ENCODE measurements around the gene ZNRF1. TPM values are rescaled to one million over a fixed set of nuclear protein-coding genes. Genes with fewer than 3 reads are reported as not detected.

ZNRF1 gene
- total RNA-seq, 1 donor from 2014 or later = 50.0 TPM

DNA sequence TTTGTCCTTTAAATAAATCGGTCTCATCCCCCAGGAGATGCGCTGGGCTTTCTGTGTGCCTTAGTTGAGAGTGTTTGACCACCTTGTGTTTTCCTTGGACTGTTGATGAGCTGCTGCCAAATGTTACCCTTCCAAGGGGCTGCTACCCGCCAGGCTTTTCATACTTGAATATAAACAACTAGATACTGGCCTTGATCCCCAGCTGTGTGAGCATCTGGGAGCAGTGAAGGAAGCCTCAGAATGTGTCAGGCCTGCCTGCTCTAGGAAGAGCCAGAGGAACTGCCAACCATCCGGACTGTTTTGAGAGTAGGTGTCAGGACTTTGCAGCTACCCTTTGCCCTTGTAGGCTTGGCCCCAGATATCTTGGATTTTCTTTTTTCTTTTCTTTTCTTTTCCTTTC lies 60.0 kb downstream of the ZNRF1 start:
- no peak for DNase-seq (ENCODE audit: low spot score)

- no peak for DNase-seq (ENCODE audit: low spot score)
Observed at GRCh38 chr16:75059411-75059810, 60.6 kb downstream of the ZNRF1 start.

DNA sequence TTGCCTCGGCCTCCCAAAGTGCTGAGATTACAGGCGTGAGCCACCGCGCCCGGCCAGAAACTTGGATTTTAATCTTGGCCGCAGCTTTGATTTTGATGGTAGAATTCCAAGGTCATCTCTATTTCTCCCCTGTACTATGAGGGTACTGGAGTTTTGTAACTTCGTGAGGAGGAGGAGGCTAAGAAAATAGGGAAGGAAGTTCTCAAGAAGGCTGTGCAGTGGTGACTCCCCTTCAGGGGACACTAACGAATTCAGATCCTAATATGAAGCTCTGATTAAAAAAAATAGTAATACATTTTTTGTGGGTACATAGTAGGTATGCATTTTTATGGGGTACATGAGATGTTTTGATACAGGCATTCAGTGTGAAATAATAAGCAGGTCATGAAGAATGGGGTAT lies 61.9 kb downstream of the ZNRF1 start:
- no peak for DNase-seq (ENCODE audit: low spot score)

DNA sequence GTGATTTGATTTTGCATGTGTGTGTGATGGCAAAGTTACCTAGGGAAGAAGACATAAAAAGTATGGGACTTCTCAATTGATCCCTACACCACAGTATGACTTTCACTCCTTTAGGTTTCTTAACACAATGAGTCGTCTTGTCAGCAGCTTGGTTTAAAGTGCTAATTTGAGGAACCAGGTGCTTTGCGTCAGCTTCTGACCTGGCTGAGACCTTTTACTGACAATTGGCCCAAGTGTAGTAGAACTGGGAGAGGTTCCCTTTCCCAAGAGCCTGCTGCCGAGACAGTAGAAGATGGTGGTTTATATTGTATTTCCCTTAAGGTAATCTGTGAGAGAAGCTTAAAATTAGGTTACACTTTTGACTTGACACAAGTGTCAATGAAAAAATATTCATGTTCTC lies 62.8 kb downstream of the ZNRF1 start:
- no peak for DNase-seq (ENCODE audit: low spot score)

DNA sequence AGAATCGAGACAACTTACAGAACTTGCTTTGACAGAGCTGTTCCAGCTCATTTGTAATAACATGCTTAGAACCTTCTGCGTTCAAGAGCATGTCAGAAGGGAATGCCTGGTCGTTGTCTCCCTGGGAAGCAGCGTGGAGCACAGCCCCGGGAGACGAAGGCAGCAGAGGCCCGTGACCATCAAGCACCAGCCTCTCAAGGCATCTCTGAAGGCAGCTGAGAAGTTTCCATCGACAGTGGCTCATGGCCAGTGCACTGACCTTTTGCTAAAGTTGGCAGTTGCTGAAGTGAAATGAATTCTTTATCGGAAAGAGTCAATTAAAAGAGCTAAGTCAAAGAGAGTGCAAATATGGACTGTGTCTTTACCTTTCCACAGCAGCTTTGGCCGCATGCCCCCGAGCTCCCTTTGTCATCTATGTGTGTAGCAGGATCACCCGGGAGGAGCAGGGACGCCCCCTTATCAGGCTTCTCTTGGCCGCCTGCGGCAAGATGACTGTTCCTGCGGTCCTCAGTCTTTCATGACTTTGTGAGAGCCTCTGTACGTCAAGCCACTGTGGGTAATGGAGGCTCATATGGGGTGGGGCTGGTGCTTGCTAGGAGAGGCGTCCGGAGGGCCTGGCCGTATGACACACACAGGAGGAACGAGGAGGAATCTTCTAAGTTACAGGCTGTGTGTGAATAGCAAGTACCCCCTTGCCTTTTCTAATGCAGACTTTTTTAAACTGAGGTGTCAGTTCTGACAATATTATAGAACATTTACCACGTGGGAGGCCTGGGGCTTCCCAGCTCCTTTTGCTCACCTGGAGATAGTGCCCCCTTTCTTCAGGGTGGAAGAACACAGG lies 63.5 kb downstream of the ZNRF1 start:
- DNase-seq (ENCODE audit: low spot score) = no peak

- no peak for DNase-seq (ENCODE audit: low spot score)
Observed at GRCh38 chr16:75062976-75063346, 64.1 kb downstream of the ZNRF1 start.

- DNase-seq (ENCODE audit: low spot score) = no peak
Observed at GRCh38 chr16:75063549-75064088, 64.8 kb downstream of the ZNRF1 start.

DNA sequence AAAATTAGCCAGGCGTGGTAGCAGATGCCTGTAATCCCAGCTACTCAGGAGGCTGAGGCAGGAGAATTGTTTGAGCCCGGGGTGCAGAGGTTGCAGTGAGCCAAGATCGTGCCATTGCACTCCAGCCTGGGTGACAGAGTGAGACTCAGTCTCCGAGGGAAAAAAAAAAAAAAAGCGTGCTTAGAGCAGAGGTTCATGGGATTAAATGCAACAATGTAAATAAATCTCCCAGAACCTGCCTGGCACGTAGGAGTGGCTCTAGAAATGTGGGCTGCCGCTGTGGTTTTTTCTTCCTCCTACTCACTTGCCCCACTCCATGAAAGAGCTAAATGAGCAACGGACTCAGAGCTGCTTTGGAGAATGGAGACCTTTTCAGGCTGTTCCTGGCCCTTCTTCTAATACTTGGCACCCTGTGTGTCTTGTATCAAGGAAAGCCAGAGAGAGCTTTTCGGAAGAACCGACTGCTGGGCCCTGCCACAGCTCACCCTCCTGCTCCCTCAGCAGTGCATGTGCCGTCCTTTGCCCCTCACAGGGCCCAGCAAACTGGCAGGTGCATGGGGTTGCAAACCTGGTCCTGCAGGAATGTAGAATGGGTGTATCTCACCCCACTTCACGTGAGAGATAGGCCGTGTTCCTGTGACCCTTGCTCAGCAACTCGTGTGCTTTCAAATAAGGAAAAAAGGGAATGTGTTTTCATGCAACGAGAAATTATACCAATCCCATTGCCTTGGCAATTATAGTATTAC lies 65.8 kb downstream of the ZNRF1 start:
- peak; percentile 63 for DNase-seq (ENCODE audit: low spot score)

- no peak for DNase-seq (ENCODE audit: low spot score)
Observed at GRCh38 chr16:75065149-75065505, 66.3 kb downstream of the ZNRF1 start.

DNA sequence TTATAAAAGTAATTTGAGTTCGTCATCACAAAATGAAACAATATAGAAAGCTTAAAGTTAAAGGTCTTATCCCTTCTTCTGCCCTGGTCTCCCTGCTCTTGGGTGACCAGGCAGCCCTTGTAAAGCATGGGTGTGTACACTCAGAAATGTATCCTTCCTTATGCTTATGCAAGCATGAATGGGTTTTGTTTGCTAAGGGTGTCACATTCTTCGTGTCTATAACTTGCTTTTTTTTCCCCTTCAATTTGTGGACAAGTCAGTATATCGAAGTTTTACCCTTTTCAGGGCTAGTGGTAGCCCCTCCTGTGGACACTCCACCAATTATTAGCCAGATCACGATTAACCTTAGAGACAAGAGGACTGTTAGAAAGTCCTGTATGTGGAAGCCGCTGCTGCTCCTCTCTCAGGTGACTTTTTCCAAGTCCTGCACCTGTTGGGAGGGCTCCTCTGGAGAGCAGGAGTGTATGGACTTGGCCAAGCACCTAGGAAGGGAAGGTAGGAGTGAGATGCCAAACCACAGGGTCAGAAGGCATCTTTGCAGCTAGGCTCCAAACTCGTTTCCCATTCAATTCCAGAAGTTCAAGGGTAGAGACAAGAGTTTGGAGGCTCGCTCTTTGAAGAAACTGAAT lies 66.8 kb downstream of the ZNRF1 start:
- DNase-seq (ENCODE audit: low spot score) = no peak

- no peak for DNase-seq (ENCODE audit: low spot score)
Observed at GRCh38 chr16:75066861-75067447, 68.1 kb downstream of the ZNRF1 start.

DNA sequence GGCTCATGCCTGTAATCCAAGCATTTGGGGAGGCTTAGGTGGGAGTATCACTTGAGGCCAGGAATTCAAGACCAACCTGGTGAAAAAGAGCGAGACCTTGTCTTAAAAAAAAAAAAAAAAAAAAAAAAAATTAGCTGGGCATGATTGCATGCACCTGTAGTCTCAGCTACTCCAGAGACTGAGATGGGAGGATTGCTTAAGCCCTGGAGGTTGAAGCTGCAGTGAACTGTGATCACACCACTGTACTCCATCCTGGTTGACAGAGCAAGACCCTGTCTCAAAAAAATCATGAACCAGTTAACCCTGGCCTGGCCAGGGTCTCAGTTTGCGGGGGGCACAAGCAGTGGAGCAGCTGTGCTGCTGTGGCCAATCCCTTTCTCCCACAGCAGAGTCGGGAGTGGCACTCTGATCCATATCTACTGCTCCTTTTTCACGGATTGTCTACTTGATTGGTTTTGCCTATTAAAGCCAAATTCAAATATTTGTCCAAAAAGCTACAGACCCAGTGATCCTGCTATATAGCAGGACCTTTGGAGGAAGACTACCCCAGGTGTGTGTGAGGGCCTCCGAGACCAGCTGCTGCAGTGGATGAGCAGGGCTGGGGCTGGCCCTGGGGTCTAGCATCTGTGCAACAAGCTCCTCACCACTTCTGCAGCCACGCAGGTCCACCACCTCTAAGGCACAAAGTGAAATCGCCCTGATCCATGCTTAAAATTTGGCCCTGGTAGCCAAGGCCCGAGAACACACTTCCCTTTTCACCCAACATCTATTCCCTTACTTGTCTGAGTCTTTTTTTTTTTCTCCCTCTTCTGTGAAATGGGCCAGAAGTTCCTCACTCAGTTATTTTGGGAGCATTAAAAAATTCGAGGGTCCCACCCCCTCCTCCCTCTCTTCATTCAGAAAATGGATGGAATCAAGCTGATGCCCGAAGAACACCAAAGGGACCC lies 69.5 kb downstream of the ZNRF1 start:
- DNase-seq (ENCODE audit: low spot score) = no peak

DNA sequence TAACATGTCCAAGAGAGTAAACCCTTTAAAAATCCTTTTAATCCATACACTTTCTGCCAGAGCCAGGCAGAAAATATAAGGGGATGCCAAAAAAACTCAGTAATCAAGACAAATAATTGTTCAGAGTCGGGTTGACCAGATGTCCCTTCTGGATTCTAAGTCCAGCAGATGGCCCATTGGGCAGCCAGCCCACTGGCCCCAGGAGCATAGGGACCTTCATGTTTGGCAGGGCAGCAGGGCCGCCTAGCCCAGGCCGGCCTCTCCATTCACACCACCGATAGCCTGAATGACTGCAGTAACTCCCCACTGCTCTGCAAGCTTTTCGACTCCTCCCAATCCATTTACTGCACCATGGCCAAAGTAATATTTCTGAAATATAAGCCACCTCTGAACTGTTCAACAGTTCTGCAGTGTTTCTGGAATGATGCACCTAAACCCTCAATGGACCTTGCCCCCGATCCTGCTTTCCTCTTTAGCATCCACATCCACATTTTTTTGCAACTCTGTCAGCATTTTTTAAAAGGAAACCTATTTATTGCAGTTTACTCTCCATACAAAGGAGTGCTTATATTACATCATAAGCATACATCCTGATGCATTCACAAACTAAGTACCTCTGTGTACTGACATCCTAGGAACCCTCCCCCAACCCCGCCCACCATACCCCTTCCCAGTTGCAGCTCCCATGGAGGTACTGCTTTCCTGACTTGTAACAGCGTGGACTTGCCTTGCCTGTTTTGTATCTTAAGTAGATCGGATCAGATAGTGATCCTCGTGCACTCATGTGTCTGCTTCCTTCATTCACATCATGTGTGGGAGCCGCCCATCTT lies 71.4 kb downstream of the ZNRF1 start:
- DNase-seq (ENCODE audit: low spot score) = no peak

- DNase-seq (ENCODE audit: low spot score) = no peak
Observed at GRCh38 chr16:75071621-75072020, 72.8 kb downstream of the ZNRF1 start.

GRCh38 chr16:75072239-75072947 lies 73.6 kb downstream of the ZNRF1 start:
- no peak for DNase-seq (ENCODE audit: low spot score)

DNA sequence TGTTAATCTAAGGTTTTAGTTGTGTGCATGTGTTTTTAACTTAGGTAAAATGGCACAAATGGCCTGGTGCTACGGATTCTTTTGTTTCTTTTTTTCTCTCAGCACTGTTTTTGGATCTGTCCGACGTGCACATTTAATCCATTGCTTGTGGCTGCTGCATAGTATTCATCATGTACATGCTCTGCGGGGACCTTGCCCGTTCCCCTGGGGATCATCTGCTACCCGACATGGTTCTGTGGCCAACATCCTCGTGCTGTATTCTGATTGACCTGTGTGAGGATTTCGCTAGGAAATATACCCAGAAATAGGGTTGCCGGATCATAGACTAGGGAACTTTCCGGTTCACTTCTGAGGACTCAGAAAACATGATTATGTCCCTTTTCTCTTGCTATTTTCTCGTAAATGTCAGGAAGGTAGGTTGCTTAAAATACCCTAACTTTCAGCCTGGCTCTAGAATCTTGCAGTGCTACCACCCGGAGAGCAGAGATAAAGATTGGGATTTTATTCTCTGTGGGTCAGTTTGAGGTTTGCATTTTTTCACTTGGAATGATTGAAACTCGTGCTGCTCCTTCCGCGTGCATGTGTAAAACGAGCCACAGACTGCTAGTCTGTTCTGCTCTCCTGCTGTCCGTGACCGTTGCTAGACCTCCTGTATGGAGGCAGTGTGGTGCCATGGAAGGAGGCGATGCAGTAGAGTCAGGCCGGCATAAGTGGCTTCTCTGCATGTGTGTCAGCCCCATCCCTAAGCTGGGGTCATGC lies 74.9 kb downstream of the ZNRF1 start:
- no peak for DNase-seq (ENCODE audit: low spot score)

- DNase-seq (ENCODE audit: low spot score) = no peak
Observed at GRCh38 chr16:75074304-75074793, 75.5 kb downstream of the ZNRF1 start.

DNA sequence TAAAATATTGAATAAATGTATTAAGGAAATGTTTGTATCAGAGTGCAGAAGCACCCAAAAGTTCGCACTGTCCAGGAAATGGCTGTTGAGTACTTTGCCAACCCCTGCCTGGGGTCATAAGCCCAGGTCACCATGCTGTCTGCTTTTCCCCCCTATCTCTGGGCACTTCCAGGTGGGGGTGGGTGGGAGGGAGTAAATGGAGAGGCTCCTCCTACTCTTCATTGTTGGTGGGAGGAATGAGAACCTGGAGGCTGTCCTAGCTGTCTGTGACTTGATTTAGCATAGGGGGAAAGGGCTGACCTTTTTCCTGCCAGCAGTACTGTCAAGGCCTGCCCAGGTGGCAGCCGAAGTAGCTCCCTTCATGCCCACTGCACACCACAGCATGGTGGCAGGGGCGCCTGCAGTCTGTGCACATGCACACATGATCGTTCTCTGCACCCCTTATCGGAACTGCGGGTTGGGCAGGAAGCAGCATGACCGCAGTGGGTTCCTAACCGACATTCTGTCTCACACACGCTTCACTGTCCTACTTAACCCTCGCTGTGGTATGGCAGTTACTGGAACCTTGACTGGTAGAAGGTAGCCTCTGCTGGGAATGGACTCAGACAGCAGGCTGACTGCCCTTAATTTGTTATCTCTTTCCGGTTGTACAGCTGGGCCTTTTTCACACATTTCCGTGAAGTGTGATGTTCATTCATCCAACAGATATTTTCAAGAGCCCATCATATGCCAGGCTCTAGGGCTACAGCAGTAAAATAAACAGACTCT lies 76.3 kb downstream of the ZNRF1 start:
- no peak for DNase-seq (ENCODE audit: low spot score)
